PC-3 (cell line): ENCODE measurements around the gene PDLIM5. TPM values are rescaled to one million over a fixed set of nuclear protein-coding genes. Genes with fewer than 3 reads are reported as not detected.

ENCODE experiments used
- ATAC-seq: fragments of 200-7000 bp; cut with Tn5 transposase; 2 replicates; pipeline ENCODE4 v1.9.1; 2020; ENCODE audit warnings: mild to moderate bottlenecking, moderate library complexity
- BruUV-seq: library from RNA; stranded (reverse); fragments of 400-500 nt; replicated peaks from 2 replicates; lab custom pipeline; 2021; lab: Mats Ljungman, UMichigan
- CTCF ChIA-PET: fragments of 300-600 bp; sonication (Branson Sonifier 250); formaldehyde crosslinking; loops from one replicate; lab custom pipeline; 2022; ENCODE audit warnings: antibody characterized with exemption; lab: Charles Lee
- POLR2A ChIA-PET: fragments of 300-600 bp; sonication (Branson Sonifier 250); formaldehyde crosslinking; loops from one replicate; lab custom pipeline; 2022; ENCODE audit warnings: antibody characterized with exemption; ENCODE audit not compliant: unreplicated experiment; lab: Charles Lee
- DNase-seq: peaks from one replicate; pipeline ENCODE4 v3.0.0-alpha.2; 2015
- H2AFZ ChIP-seq: fragments of 300-600 bp; sonication (generic); 2 replicates; pipeline ENCODE4 v1.6.0; 2016; ENCODE audit warnings: antibody characterized with exemption, low read length
- H3F3A ChIP-seq: fragments of 300-600 bp; sonication (generic); one replicate; pipeline ENCODE4 v1.6.0; 2017; ENCODE audit warnings: antibody characterized with exemption, low read length, control low read depth, mild to moderate bottlenecking; ENCODE audit not compliant: unreplicated experiment
- H3K27ac ChIP-seq: fragments of 300-600 bp; sonication (generic); 2 replicates; pipeline ENCODE4 v1.5.1; 2016; ENCODE audit warnings: mild to moderate bottlenecking, low read length
- H3K27me3 ChIP-seq: fragments of 300-600 bp; sonication (generic); 2 replicates; pipeline ENCODE4 v1.6.1; 2016; ENCODE audit warnings: low read length, mixed read lengths
- H3K36me3 ChIP-seq: fragments of 300-600 bp; sonication (generic); 2 replicates; pipeline ENCODE4 v1.6.1; 2016; ENCODE audit warnings: low read depth, mixed run types, low read length, mixed read lengths
- H3K4me1 ChIP-seq: fragments of 300-600 bp; sonication (generic); 2 replicates; pipeline ENCODE4 v1.5.1; 2016; ENCODE audit warnings: low read length; ENCODE audit not compliant: insufficient read depth
- H3K4me2 ChIP-seq: fragments of 300-600 bp; sonication (generic); 2 replicates; pipeline ENCODE4 v1.6.0; 2016; ENCODE audit warnings: low read length
- H3K4me3 ChIP-seq: fragments of 300-600 bp; sonication (generic); 2 replicates; pipeline ENCODE4 v1.5.1; 2016; ENCODE audit warnings: mild to moderate bottlenecking, low read length, mixed read lengths
- H3K79me2 ChIP-seq: fragments of 300-600 bp; sonication (generic); 2 replicates; pipeline ENCODE4 v1.6.1; 2017; ENCODE audit warnings: low read length, mixed read lengths
- H3K9ac ChIP-seq: fragments of 300-600 bp; sonication (generic); 2 replicates; pipeline ENCODE4 v1.6.0; 2016; ENCODE audit warnings: mild to moderate bottlenecking, low read length
- H3K9me2 ChIP-seq: fragments of 300-600 bp; sonication (generic); replicated peaks from 2 replicates; pipeline ENCODE4 v1.6.1; 2016; ENCODE audit warnings: mixed run types, low read length, mixed read lengths
- H3K9me3 ChIP-seq: fragments of 300-600 bp; sonication (generic); 2 replicates; pipeline ENCODE4 v1.6.1; 2016; ENCODE audit warnings: low read length, mixed read lengths
- H4K20me1 ChIP-seq: fragments of 300-600 bp; sonication (generic); 2 replicates; pipeline ENCODE4 v1.6.1; 2016; ENCODE audit warnings: low read length, mixed read lengths
- EZH2 ChIP-seq: fragments of 300-600 bp; sonication (generic); IDR thresholded peaks from one replicate; pipeline ENCODE4 v1.6.1; 2017; ENCODE audit warnings: antibody characterized with exemption, mild to moderate bottlenecking, low read length; ENCODE audit not compliant: unreplicated experiment
- EZH2phosphoT487 ChIP-seq: fragments of 300-600 bp; sonication (generic); IDR thresholded peaks from 2 replicates; pipeline ENCODE4 v1.6.1; 2018; ENCODE audit warnings: mild to moderate bottlenecking, antibody characterized with exemption, low read length, borderline replicate concordance
- intact Hi-C: fragments of 100-400 bp; cut with micrococcal nuclease; formaldehyde crosslinking; loops from 2 replicates; pipeline ENCODE4 v1.9.0; 2023
- total RNA-seq: library from RNA; depleted of rRNA; stranded (reverse); fragments of >200 nt; gene quantifications from 2 replicates; pipeline ENCODE4 v1.2.3, GENCODE V29; 2014
- TF ChIP-seq, protein P1 (sequence below): fragments of 300-600 bp; sonication (generic); conservative IDR thresholded peaks from 2 replicates; pipeline ENCODE4 v1.5.1; 2017; ENCODE audit warnings: antibody characterized with exemption, low read depth, mild to moderate bottlenecking, low read length

The PDLIM5 gene
- total RNA-seq, 1 experiment from 2014 or later, result 57.8 TPM

DNA sequence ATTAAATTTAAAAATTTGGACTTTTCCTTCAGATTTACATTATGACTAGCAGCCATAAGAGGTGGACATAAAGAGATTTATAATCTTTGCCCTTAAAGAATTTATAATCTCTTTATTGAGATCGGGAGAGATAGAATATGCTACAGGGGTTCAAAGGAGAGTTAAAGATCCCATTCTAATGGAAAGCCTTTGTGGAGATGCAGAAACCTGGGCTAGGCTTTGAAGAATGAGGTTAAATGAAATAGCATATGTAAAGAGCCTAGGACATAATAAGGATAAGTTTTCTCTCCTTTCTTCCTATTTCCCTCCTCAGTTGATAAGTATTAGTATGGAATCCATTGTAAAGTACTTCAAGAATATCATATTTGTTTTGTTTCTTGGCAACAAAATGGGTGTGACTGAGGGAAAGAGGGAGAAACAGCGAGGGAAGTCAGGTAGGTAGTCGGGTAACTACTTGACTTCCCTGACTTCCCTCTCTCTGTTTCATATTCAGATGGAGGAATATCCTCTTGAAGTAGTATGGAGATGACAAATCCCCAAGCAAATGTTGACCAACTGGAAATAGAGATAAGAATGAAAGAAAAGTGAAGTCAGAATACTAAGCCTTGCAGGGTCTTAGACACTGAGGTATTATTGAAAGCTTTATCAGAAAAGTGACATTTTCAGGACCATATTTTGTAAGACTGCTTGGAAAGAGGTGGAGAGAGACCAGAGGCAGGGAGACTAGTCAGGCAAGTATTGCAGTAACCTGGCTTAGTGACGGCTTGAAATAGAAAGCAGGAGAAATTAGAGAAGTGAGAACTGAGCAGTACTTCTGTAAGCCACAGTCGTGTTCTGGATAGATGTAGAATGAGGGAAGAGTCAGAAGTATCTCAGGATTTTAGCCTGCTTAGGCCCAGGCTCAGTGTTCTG lies 82.9 kb downstream of the PDLIM5 start:
- TF ChIP-seq, protein P1, sequence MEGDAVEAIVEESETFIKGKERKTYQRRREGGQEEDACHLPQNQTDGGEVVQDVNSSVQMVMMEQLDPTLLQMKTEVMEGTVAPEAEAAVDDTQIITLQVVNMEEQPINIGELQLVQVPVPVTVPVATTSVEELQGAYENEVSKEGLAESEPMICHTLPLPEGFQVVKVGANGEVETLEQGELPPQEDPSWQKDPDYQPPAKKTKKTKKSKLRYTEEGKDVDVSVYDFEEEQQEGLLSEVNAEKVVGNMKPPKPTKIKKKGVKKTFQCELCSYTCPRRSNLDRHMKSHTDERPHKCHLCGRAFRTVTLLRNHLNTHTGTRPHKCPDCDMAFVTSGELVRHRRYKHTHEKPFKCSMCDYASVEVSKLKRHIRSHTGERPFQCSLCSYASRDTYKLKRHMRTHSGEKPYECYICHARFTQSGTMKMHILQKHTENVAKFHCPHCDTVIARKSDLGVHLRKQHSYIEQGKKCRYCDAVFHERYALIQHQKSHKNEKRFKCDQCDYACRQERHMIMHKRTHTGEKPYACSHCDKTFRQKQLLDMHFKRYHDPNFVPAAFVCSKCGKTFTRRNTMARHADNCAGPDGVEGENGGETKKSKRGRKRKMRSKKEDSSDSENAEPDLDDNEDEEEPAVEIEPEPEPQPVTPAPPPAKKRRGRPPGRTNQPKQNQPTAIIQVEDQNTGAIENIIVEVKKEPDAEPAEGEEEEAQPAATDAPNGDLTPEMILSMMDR, result no peak
- TF ChIP-seq EZH2 (no peak), EZH2phosphoT487 (no peak)
- no peaks in the 10 kb centered on the region for H3K27me3 ChIP-seq
- no peak overlapping the region for H3K9ac ChIP-seq
- intact Hi-C loops, result no loop called here
- H3K79me2 ChIP-seq, result peaks cover 38% of the 10 kb centered on the region
- ChIA-PET POLR2A (no interaction called here), CTCF (no interaction called here)
- no peaks in the 10 kb centered on the region for H3F3A ChIP-seq
- no peaks in the 10 kb centered on the region for H3K9me2 ChIP-seq
- BruUV-seq, result no TSS peak
- no peaks in the 10 kb centered on the region for H3K9me3 ChIP-seq
- H3K4me2 ChIP-seq, result no peak overlapping the region; the same call in 1 of the 2 replicates
- H2AFZ ChIP-seq, result no peak overlapping the region
- peaks cover 22% of the 10 kb centered on the region for H3K4me1 ChIP-seq
- ATAC-seq (no peak), DNase-seq (no peak)
- no peak overlapping the region for H3K27ac ChIP-seq
- H3K4me3 ChIP-seq, result no peak overlapping the region
- H3K36me3 ChIP-seq, result no peaks in the 10 kb centered on the region
- no peaks in the 10 kb centered on the region for H4K20me1 ChIP-seq

DNA sequence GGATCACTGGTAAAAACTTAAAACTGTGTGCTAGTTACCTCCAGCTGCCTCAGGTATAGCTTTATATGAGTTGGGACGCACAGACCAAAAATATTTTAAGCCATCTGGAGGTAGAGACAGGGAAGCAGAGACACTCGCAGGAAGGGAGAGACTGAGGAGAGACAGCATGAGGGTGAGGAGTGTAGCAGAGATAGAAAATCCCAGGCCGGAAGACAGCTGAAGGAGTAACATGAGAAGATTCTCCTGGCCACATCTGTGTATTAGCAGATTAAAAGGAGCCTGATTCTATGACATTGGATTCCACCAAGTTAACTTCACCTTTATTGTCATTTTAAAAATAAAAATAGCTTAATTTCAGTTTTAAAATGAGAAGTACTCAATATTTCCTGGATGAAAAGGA lies 84.3 kb downstream of the PDLIM5 start:
- Histone ChIP-seq H3K9ac (no peak overlapping the region), H4K20me1 (no peaks in the 10 kb centered on the region), H3K36me3 (no peaks in the 10 kb centered on the region), H3K27me3 (no peaks in the 10 kb centered on the region), H3F3A (no peaks in the 10 kb centered on the region), H3K9me2 (no peaks in the 10 kb centered on the region), H3K4me3 (no peak overlapping the region), H3K4me1 (peaks cover 33% of the 10 kb centered on the region), H3K79me2 (peaks cover 38% of the 10 kb centered on the region), H2AFZ (no peak overlapping the region), H3K27ac (no peak overlapping the region), H3K9me3 (no peaks in the 10 kb centered on the region), H3K4me2 (no peak overlapping the region)
- TF ChIP-seq, protein P1, result no peak
- TF ChIP-seq EZH2phosphoT487 (no peak), EZH2 (no peak)
- BruUV-seq, result no TSS peak
- CTCF ChIA-PET, result no interaction called here
- intact Hi-C loops, result no loop called here
- POLR2A ChIA-PET, result no interaction called here
- DNase-seq (no peak), ATAC-seq (no peak)
